CD4-positive, alpha-beta T cell (primary cell): Measurements from ENCODE around the gene CCDC137. TPM values are rescaled to one million over a fixed set of nuclear protein-coding genes. Genes with fewer than 3 reads are reported as not detected.

Source experiments
- ATAC-seq: fragments of 200-7000 bp; cut with Tn5 transposase; one replicate; pipeline ENCODE4 v1.10.0; 2022; ENCODE audit warnings: mild to moderate bottlenecking; ENCODE audit not compliant: poor library complexity
- CTCF ChIA-PET: fragments of 350-600 bp; sonication (Branson Sonifier 250); formaldehyde crosslinking; loops from one replicate; lab custom pipeline; 2021; ENCODE audit warnings: antibody characterized with exemption, inconsistent platforms; lab: Charles Lee
- POLR2A ChIA-PET: fragments of 350-600 bp; sonication (Branson Sonifier 250); formaldehyde crosslinking; loops from one replicate; lab custom pipeline; 2021; ENCODE audit warnings: antibody characterized with exemption, inconsistent platforms; lab: Charles Lee
- DNase-seq, 14 experiments: peaks; one replicate each; pipeline ENCODE4 v3.0.0-alpha.2; 2013 to 2020; ENCODE audit warnings: mixed read lengths in 2 of 14
- H3K27ac ChIP-seq, 2 donors: one replicate each; pipeline versions ENCODE4 v1.5.1 to v1.7.0; 2013; ENCODE audit warnings: low read length in 2 of 2, low read depth in 1 of 2, mild to moderate bottlenecking in 1 of 2
- H3K27me3 ChIP-seq, 2 experiments: 1 replicate in 1 of 2; 2 replicates in 1 of 2; pipeline versions ENCODE4 v1.6.1 to v1.7.0; 2013; ENCODE audit warnings: low read length in 2 of 2, control low read depth in 1 of 2, mild to moderate bottlenecking in 1 of 2, moderate library complexity in 1 of 2; ENCODE audit not compliant: insufficient read depth in 2 of 2, control insufficient read depth in 1 of 2
- H3K36me3 ChIP-seq: one replicate; pipeline ENCODE4 v1.6.1; 2013; ENCODE audit warnings: low read length, control low read depth; ENCODE audit not compliant: insufficient read depth
- H3K4me1 ChIP-seq: one replicate; pipeline ENCODE4 v1.6.1; 2013; ENCODE audit warnings: low read length, control low read depth; ENCODE audit not compliant: insufficient read depth
- H3K4me3 ChIP-seq: one replicate; pipeline ENCODE4 v1.5.1; 2013; ENCODE audit warnings: mild to moderate bottlenecking, low read length, moderate library complexity
- H3K9me3 ChIP-seq, 2 experiments: 1 replicate in 1 of 2; 2 replicates in 1 of 2; pipeline versions ENCODE4 v1.6.1 to v1.7.0; 2013; ENCODE audit warnings: low read length in 2 of 2, mild to moderate bottlenecking in 2 of 2, control low read depth in 1 of 2, moderate library complexity in 1 of 2; ENCODE audit not compliant: control insufficient read depth in 1 of 2, insufficient read depth in 1 of 2
- H3K27ac Mint-ChIP-seq: one replicate; pipeline ENCODE4 v1.8.0; 2020; ENCODE audit warnings: mixed read lengths
- H3K27me3 Mint-ChIP-seq: one replicate; pipeline ENCODE4 v1.8.0; 2021; ENCODE audit warnings: mixed read lengths
- H3K36me3 Mint-ChIP-seq: one replicate; pipeline ENCODE4 v1.8.0; 2021; ENCODE audit warnings: low read depth, mixed read lengths
- H3K4me1 Mint-ChIP-seq: one replicate; pipeline ENCODE4 v1.8.0; 2021; ENCODE audit warnings: low read depth, mixed read lengths
- H3K4me3 Mint-ChIP-seq: one replicate; pipeline ENCODE4 v1.8.0; 2020; ENCODE audit warnings: mild to moderate bottlenecking, mixed read lengths
- H3K9me3 Mint-ChIP-seq: one replicate; pipeline ENCODE4 v1.8.0; 2020; ENCODE audit warnings: mixed read lengths
- intact Hi-C, 2 experiments: fragments of 100-400 bp; cut with DNase I in 1 of 2; cut with micrococcal nuclease in 1 of 2; formaldehyde crosslinking; loops; one replicate each; pipeline versions ENCODE4 v1.15.1 to v1.9.0; 2023 to 2025; cut with DNase I, micrococcal nuclease
- total RNA-seq, 174 experiments: library from RNA in 2 of 174; stranded (reverse) in 2 of 174; gene quantifications; one replicate each; pipeline ENCODE4 v1.2.3 and lab custom pipeline; 2021 to 2026
- TF ChIP-seq, protein P1 (sequence below): fragments of 200-600 bp; IDR thresholded peaks from one replicate; pipeline ENCODE4 v1.8.0; 2022; ENCODE audit warnings: antibody characterized with exemption, mild to moderate bottlenecking

CCDC137 gene
- total RNA-seq, 2 experiments from 2014 or later: 20.8 to 21.7 TPM

DNA sequence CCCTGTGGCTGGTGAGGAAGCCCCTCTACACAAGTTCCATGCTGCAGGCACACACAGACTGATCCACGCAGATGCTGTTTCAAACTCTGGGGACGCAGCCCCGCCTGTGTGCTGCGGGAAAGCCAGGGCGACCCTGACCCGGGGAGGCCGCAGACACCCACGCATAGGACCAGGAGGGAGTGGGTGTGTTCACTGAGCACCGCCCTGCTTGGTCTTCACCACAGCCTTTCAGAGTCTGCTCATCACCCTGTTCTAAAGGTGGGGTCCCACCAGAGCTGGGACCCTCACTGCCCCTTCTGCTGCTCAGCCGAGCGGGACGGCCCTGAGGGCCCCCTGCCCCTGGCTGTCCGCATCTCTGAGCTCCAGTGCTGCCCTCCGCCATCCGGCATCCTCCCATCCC, 22.0 kb upstream of the CCDC137 start:
- peaks cover 8 to 11% of the 10 kb centered on the region in 2 experiments for H3K27me3 ChIP-seq
- intact Hi-C loops: no loop called here
- ChIA-PET CTCF (no interaction called here), POLR2A (no interaction called here)
- H3K36me3 Mint-ChIP-seq: no peaks in the 10 kb centered on the region
- H3K4me3 ChIP-seq: no peak overlapping the region
- no peak overlapping the region for H3K27ac ChIP-seq
- no peaks in the 10 kb centered on the region for H3K36me3 ChIP-seq
- no peaks in the 10 kb centered on the region for H3K4me1 ChIP-seq
- TF ChIP-seq, protein P1, sequence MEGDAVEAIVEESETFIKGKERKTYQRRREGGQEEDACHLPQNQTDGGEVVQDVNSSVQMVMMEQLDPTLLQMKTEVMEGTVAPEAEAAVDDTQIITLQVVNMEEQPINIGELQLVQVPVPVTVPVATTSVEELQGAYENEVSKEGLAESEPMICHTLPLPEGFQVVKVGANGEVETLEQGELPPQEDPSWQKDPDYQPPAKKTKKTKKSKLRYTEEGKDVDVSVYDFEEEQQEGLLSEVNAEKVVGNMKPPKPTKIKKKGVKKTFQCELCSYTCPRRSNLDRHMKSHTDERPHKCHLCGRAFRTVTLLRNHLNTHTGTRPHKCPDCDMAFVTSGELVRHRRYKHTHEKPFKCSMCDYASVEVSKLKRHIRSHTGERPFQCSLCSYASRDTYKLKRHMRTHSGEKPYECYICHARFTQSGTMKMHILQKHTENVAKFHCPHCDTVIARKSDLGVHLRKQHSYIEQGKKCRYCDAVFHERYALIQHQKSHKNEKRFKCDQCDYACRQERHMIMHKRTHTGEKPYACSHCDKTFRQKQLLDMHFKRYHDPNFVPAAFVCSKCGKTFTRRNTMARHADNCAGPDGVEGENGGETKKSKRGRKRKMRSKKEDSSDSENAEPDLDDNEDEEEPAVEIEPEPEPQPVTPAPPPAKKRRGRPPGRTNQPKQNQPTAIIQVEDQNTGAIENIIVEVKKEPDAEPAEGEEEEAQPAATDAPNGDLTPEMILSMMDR: no peak
- no peaks in the 10 kb centered on the region for H3K9me3 Mint-ChIP-seq
- H3K4me1 Mint-ChIP-seq: no peaks in the 10 kb centered on the region
- no peak for DNase-seq
- H3K27me3 Mint-ChIP-seq: peaks cover 15% of the 10 kb centered on the region
- no peak overlapping the region for H3K27ac Mint-ChIP-seq
- peaks cover 0 to 14% of the 10 kb centered on the region in 2 experiments for H3K9me3 ChIP-seq
- no peak overlapping the region for H3K4me3 Mint-ChIP-seq
- ATAC-seq: no peak

DNA sequence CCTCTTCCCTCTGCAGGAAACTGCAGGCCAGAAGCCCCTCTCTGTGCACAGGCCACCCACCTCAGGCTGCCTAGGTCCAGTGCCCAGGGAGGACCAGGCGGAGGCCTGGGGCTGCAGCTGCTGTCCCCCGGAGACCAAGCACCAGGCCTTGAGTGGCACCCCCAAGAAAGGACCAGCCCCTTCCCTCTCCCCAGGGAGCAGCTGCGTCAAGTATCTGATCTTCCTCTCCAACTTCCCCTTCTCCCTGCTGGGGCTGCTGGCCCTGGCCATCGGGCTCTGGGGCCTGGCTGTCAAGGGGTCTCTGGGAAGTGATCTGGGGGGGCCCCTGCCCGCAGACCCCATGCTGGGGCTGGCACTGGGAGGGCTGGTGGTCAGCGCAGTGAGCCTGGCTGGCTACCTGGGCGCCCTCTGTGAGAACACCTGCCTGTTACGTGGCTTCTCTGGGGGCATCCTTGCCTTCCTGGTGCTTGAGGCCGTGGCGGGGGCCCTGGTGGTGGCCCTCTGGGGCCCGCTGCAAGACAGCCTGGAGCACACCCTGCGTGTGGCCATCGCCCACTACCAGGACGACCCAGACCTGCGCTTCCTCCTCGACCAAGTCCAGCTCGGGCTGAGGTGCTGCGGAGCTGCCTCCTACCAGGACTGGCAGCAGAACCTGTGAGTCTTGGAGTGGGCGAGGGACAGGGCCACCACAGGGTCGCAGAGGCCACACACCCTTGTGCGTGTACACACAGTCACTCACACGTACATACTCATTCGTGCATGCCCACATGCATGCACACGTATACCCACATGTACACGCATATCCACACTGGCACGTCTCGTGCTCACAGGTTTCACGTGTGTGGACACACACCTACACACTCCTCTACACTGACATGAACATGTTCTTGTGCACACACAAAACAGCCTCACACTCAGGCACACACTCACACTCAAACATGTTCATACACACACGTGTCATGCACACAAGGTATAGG, 21.3 kb upstream of the CCDC137 start:
- H3K27ac Mint-ChIP-seq: no peak overlapping the region
- no peaks in the 10 kb centered on the region for H3K9me3 Mint-ChIP-seq
- no peaks in the 10 kb centered on the region for H3K36me3 Mint-ChIP-seq
- Histone ChIP-seq H3K27me3 (peaks cover 12% of the 10 kb centered on the region in 2 experiments), H3K36me3 (no peaks in the 10 kb centered on the region), H3K4me1 (no peaks in the 10 kb centered on the region), H3K9me3 (peaks cover 0 to 15% of the 10 kb centered on the region in 2 experiments), H3K4me3 (no peak overlapping the region), H3K27ac (no peak overlapping the region)
- TF ChIP-seq, protein P1: no peak
- H3K4me3 Mint-ChIP-seq: no peak overlapping the region
- no peak for DNase-seq
- no peak for ATAC-seq
- ChIA-PET POLR2A (no interaction called here), CTCF (no interaction called here)
- intact Hi-C loops: no loop called here
- H3K4me1 Mint-ChIP-seq: no peaks in the 10 kb centered on the region
- H3K27me3 Mint-ChIP-seq: peaks cover 20% of the 10 kb centered on the region

DNA sequence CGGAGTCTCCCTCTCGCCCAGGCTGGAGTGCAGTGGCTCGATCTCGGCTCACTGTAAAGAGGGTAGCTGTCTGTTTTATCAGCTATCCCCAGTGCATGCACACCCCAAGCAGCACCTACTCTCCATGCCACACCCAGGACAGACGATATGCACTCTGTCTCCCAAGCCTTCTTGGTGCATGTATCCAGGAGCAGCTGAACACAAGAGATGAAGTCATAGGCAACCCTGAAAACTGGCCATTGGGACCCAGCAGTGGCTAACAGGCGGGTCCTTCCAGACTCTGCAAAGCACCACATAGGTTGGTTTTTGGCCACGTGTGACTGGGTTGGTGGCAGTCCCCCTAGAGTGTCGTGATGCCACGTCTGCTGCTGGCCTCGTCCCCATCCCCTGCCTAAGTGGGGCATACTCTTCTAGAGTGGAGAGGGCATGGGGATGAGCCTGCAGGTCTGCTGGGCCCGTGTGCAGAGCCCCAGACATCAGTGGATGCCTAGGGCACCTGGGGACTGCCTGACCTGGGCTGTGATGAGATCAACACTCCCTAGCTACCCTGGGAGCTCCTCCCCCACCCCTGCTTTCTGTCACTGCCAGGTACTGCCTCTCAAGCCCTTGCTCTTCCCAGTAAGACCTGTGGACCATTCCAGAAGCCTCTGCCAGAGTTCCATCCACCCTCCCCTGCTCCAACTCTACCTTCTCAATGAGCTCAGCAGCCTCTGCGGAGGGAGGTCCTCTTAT, 19.5 kb upstream of the CCDC137 start:
- H3K36me3 ChIP-seq: no peaks in the 10 kb centered on the region
- H3K27ac ChIP-seq: no peak overlapping the region
- CTCF ChIA-PET: no interaction called here
- intact Hi-C loops: no loop called here
- DNase-seq: no peak
- Mint-ChIP-seq H3K36me3 (no peaks in the 10 kb centered on the region), H3K4me1 (no peaks in the 10 kb centered on the region), H3K27ac (no peak overlapping the region), H3K27me3 (peaks cover 27% of the 10 kb centered on the region), H3K9me3 (no peaks in the 10 kb centered on the region), H3K4me3 (no peak overlapping the region)
- POLR2A ChIA-PET: no interaction called here
- TF ChIP-seq, protein P1: no peak
- H3K27me3 ChIP-seq: peaks cover 20 to 27% of the 10 kb centered on the region in 2 experiments
- H3K4me1 ChIP-seq: no peaks in the 10 kb centered on the region
- ATAC-seq: no peak
- peaks cover 0 to 15% of the 10 kb centered on the region in 2 experiments for H3K9me3 ChIP-seq
- H3K4me3 ChIP-seq: no peak overlapping the region
